Activated naive CD8-positive, alpha-beta T cell treated with anti-CD3 and anti-CD28 coated beads, Interleukin-2, amount 10 ng/mL, durations not matched to agents 7 days and 5 days (primary cell): Measurements from ENCODE around the gene PRKAG2. TPM values are rescaled to one million over a fixed set of nuclear protein-coding genes. Genes with fewer than 3 reads are reported as not detected.

ENCODE experiments used
- ATAC-seq: fragments of 150-1000 bp; cut with Tn5 transposase; one replicate; pipeline ENCODE4 v1.10.0; 2021; ENCODE audit warnings: low read depth, moderate library complexity
- POLR2A ChIA-PET: fragments of 350-600 bp; sonication (Branson Sonifier 250); formaldehyde crosslinking; loops from one replicate; lab custom pipeline; 2021; ENCODE audit warnings: antibody characterized with exemption; lab: Charles Lee
- DNase-seq: peaks from one replicate; pipeline ENCODE4 v3.0.0; 2021
- H3K27ac Mint-ChIP-seq: one replicate; pipeline ENCODE4 v1.8.0; 2022; ENCODE audit warnings: mild to moderate bottlenecking, mixed read lengths
- H3K27me3 Mint-ChIP-seq: one replicate; pipeline ENCODE4 v1.8.0; 2022; ENCODE audit warnings: mild to moderate bottlenecking, moderate library complexity, mixed read lengths
- H3K36me3 Mint-ChIP-seq: one replicate; pipeline ENCODE4 v1.8.0; 2021; ENCODE audit warnings: mild to moderate bottlenecking, mixed read lengths
- H3K4me1 Mint-ChIP-seq: one replicate; pipeline ENCODE4 v1.8.0; 2021; ENCODE audit warnings: mixed read lengths
- H3K4me3 Mint-ChIP-seq: one replicate; pipeline ENCODE4 v1.8.0; 2022; ENCODE audit warnings: mild to moderate bottlenecking, moderate library complexity, mixed read lengths
- H3K9me3 Mint-ChIP-seq: one replicate; pipeline ENCODE4 v1.8.0; 2021; ENCODE audit warnings: mixed read lengths
- total RNA-seq, 2 experiments: library from RNA; stranded (reverse); gene quantifications; one replicate each; pipeline ENCODE4 v1.2.3, GENCODE V29; 2021

PRKAG2 gene
- total RNA-seq, 2 experiments from 2014 or later: 29.0 to 38.9 TPM

- POLR2A ChIA-PET: no interaction called here
- Mint-ChIP-seq H3K4me1 (peaks cover 23% of the 10 kb centered on the region), H3K27me3 (peaks cover 2% of the 10 kb centered on the region), H3K9me3 (no peaks in the 10 kb centered on the region), H3K4me3 (no peak overlapping the region), H3K27ac (no peak overlapping the region), H3K36me3 (no peaks in the 10 kb centered on the region)
- ATAC-seq: no peak
- DNase-seq: no peak
Measured at GRCh38 chr7:151675196-151675920, 201.6 kb downstream of the PRKAG2 start.

GRCh38 chr7:151674161-151674920 is 202.6 kb downstream of the PRKAG2 start:
- peaks cover 18% of the 10 kb centered on the region for H3K4me1 Mint-ChIP-seq
- H3K27ac Mint-ChIP-seq: no peak overlapping the region
- H3K36me3 Mint-ChIP-seq: no peaks in the 10 kb centered on the region
- H3K27me3 Mint-ChIP-seq: peaks cover 2% of the 10 kb centered on the region
- no peaks in the 10 kb centered on the region for H3K9me3 Mint-ChIP-seq
- ATAC-seq: no peak
- H3K4me3 Mint-ChIP-seq: no peak overlapping the region
- POLR2A ChIA-PET: no interaction called here
- DNase-seq: no peak

GRCh38 chr7:151673216-151673615 is 203.7 kb downstream of the PRKAG2 start:
- H3K36me3 Mint-ChIP-seq: no peaks in the 10 kb centered on the region
- H3K4me3 Mint-ChIP-seq: no peak overlapping the region
- ATAC-seq (no peak), DNase-seq (no peak)
- H3K9me3 Mint-ChIP-seq: no peaks in the 10 kb centered on the region
- no peak overlapping the region for H3K27ac Mint-ChIP-seq
- H3K27me3 Mint-ChIP-seq: peaks cover 2% of the 10 kb centered on the region
- POLR2A ChIA-PET: no interaction called here
- peaks cover 8% of the 10 kb centered on the region for H3K4me1 Mint-ChIP-seq

- H3K27ac Mint-ChIP-seq: no peak overlapping the region
- H3K36me3 Mint-ChIP-seq: no peaks in the 10 kb centered on the region
- H3K4me1 Mint-ChIP-seq: peaks cover 3% of the 10 kb centered on the region
- H3K4me3 Mint-ChIP-seq: no peak overlapping the region
- no peak for DNase-seq
- peaks cover 1% of the 10 kb centered on the region for H3K27me3 Mint-ChIP-seq
- ATAC-seq: no peak
- no peaks in the 10 kb centered on the region for H3K9me3 Mint-ChIP-seq
- POLR2A ChIA-PET: no interaction called here
Measured at GRCh38 chr7:151672716-151673115, 204.2 kb downstream of the PRKAG2 start.

- no peak for ATAC-seq
- H3K4me3 Mint-ChIP-seq: no peak overlapping the region
- peaks cover 3% of the 10 kb centered on the region for H3K36me3 Mint-ChIP-seq
- POLR2A ChIA-PET: interaction anchor here (0.6 kb wide), 1 partner anchor 9 kb away, joined by 3 read pairs; no protein-coding TSS in a partner anchor
- H3K4me1 Mint-ChIP-seq: peaks cover 1% of the 10 kb centered on the region
- no peak for DNase-seq
- no peaks in the 10 kb centered on the region for H3K27me3 Mint-ChIP-seq
- peaks cover 2% of the 10 kb centered on the region for H3K9me3 Mint-ChIP-seq
- no peak overlapping the region for H3K27ac Mint-ChIP-seq
Measured at GRCh38 chr7:151671514-151671913, 205.4 kb downstream of the PRKAG2 start.

- Mint-ChIP-seq H3K4me1 (peaks cover 1% of the 10 kb centered on the region), H3K4me3 (no peak overlapping the region), H3K36me3 (peaks cover 3% of the 10 kb centered on the region), H3K27me3 (no peaks in the 10 kb centered on the region), H3K27ac (no peak overlapping the region), H3K9me3 (peaks cover 3% of the 10 kb centered on the region)
- no peak for DNase-seq
- ATAC-seq: no peak
- POLR2A ChIA-PET: no interaction called here
Measured at GRCh38 chr7:151669762-151670161, 207.2 kb downstream of the PRKAG2 start.

- H3K27ac Mint-ChIP-seq: no peak overlapping the region
- H3K4me1 Mint-ChIP-seq: no peaks in the 10 kb centered on the region
- ATAC-seq: no peak
- DNase-seq: no peak
- POLR2A ChIA-PET: no interaction called here
- H3K9me3 Mint-ChIP-seq: peaks cover 3% of the 10 kb centered on the region
- H3K27me3 Mint-ChIP-seq: no peaks in the 10 kb centered on the region
- H3K36me3 Mint-ChIP-seq: peaks cover 3% of the 10 kb centered on the region
- no peak overlapping the region for H3K4me3 Mint-ChIP-seq
Measured at GRCh38 chr7:151666886-151667285, 210.0 kb downstream of the PRKAG2 start.

GRCh38 chr7:151665368-151665767 is 211.5 kb downstream of the PRKAG2 start:
- ATAC-seq: no peak
- no peak for DNase-seq
- Mint-ChIP-seq H3K4me3 (no peak overlapping the region), H3K4me1 (no peaks in the 10 kb centered on the region), H3K27ac (no peak overlapping the region), H3K9me3 (peaks cover 3% of the 10 kb centered on the region), H3K27me3 (no peaks in the 10 kb centered on the region), H3K36me3 (peaks cover 3% of the 10 kb centered on the region)
- POLR2A ChIA-PET: interaction anchor here (1.2 kb wide), 1 partner anchor 33 kb away, joined by 3 read pairs; no protein-coding TSS in a partner anchor

- Mint-ChIP-seq H3K27me3 (no peaks in the 10 kb centered on the region), H3K4me1 (no peaks in the 10 kb centered on the region), H3K9me3 (peaks cover 3% of the 10 kb centered on the region), H3K36me3 (peaks cover 3% of the 10 kb centered on the region), H3K4me3 (no peak overlapping the region), H3K27ac (no peak overlapping the region)
- no peak for DNase-seq
- no peak for ATAC-seq
- POLR2A ChIA-PET: no interaction called here
Measured at GRCh38 chr7:151664268-151664667, 212.6 kb downstream of the PRKAG2 start.

GRCh38 chr7:151663382-151664100 is 213.4 kb downstream of the PRKAG2 start:
- POLR2A ChIA-PET: no interaction called here
- H3K4me1 Mint-ChIP-seq: no peaks in the 10 kb centered on the region
- H3K36me3 Mint-ChIP-seq: peaks cover 3% of the 10 kb centered on the region
- H3K27ac Mint-ChIP-seq: no peak overlapping the region
- no peak overlapping the region for H3K4me3 Mint-ChIP-seq
- H3K9me3 Mint-ChIP-seq: peaks cover 3% of the 10 kb centered on the region
- no peak for ATAC-seq
- DNase-seq: no peak
- no peaks in the 10 kb centered on the region for H3K27me3 Mint-ChIP-seq

- Mint-ChIP-seq H3K9me3 (peaks cover 3% of the 10 kb centered on the region), H3K27ac (no peak overlapping the region), H3K36me3 (peaks cover 3% of the 10 kb centered on the region), H3K4me1 (no peaks in the 10 kb centered on the region), H3K27me3 (no peaks in the 10 kb centered on the region), H3K4me3 (no peak overlapping the region)
- no peak for DNase-seq
- POLR2A ChIA-PET: no interaction called here
- no peak for ATAC-seq
Measured at GRCh38 chr7:151662251-151662826, 214.6 kb downstream of the PRKAG2 start.

GRCh38 chr7:151661587-151661986 is 215.3 kb downstream of the PRKAG2 start:
- Mint-ChIP-seq H3K27me3 (no peaks in the 10 kb centered on the region), H3K9me3 (peaks cover 1% of the 10 kb centered on the region), H3K4me1 (no peaks in the 10 kb centered on the region), H3K27ac (no peak overlapping the region), H3K36me3 (no peaks in the 10 kb centered on the region), H3K4me3 (no peak overlapping the region)
- ATAC-seq: no peak
- DNase-seq: no peak
- POLR2A ChIA-PET: no interaction called here

GRCh38 chr7:151660141-151660540 is 216.8 kb downstream of the PRKAG2 start:
- Mint-ChIP-seq H3K36me3 (no peaks in the 10 kb centered on the region), H3K4me1 (no peaks in the 10 kb centered on the region), H3K9me3 (no peaks in the 10 kb centered on the region), H3K4me3 (no peak overlapping the region), H3K27ac (no peak overlapping the region), H3K27me3 (no peaks in the 10 kb centered on the region)
- POLR2A ChIA-PET: no interaction called here
- no peak for DNase-seq
- ATAC-seq: no peak
